ENCODE measurements around the gene SUCLG2.

Gene SUCLG2

GRCh38 chr3:67524046-67524445 is 130.4 kb downstream of the SUCLG2 start:
- TF ChIP-seq, protein P1, sequence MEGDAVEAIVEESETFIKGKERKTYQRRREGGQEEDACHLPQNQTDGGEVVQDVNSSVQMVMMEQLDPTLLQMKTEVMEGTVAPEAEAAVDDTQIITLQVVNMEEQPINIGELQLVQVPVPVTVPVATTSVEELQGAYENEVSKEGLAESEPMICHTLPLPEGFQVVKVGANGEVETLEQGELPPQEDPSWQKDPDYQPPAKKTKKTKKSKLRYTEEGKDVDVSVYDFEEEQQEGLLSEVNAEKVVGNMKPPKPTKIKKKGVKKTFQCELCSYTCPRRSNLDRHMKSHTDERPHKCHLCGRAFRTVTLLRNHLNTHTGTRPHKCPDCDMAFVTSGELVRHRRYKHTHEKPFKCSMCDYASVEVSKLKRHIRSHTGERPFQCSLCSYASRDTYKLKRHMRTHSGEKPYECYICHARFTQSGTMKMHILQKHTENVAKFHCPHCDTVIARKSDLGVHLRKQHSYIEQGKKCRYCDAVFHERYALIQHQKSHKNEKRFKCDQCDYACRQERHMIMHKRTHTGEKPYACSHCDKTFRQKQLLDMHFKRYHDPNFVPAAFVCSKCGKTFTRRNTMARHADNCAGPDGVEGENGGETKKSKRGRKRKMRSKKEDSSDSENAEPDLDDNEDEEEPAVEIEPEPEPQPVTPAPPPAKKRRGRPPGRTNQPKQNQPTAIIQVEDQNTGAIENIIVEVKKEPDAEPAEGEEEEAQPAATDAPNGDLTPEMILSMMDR (conservative IDR thresholded peaks at IDR 0.05; ENCODE audit: low read depth): no peak
- H3K27ac ChIP-seq: no peak overlapping the region
- ChIA-PET CTCF (no interaction called here), POLR2A (ENCODE audit: low non-redundant PET) (no interaction called here)
- DNase-seq (ENCODE audit: low spot score): no peak

DNA sequence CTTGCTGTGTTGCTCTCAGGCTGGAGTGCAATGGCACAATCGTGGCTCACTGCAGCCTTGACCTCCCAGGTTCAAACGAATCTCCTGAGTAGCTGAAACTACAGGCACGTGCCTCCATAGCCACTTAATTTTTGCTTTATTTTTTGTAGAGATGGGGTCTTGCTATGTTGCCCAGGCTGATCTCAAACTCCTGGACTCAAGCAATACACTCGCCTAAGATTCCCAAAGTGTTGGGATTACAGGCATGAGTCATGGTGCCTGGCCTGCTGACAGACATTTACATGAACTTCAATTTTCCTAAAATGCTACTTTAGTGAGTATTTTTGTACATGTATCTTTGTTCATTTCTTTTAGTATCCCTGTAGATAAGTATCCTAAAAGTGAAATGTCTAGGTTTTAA is 132.3 kb downstream of the SUCLG2 start:
- CTCF ChIA-PET: no interaction called here
- POLR2A ChIA-PET (ENCODE audit: low non-redundant PET): no interaction called here
- H3K27ac ChIP-seq: no peak overlapping the region
- TF ChIP-seq, protein P1 (conservative IDR thresholded peaks at IDR 0.05; ENCODE audit: low read depth): no peak
- no peak for DNase-seq (ENCODE audit: low spot score)

GRCh38 chr3:67521053-67521646 is 133.3 kb downstream of the SUCLG2 start:
- no peak for DNase-seq (ENCODE audit: low spot score)
- H3K27ac ChIP-seq: no peak overlapping the region
- POLR2A ChIA-PET (ENCODE audit: low non-redundant PET): no interaction called here
- TF ChIP-seq, protein P1 (conservative IDR thresholded peaks at IDR 0.05; ENCODE audit: low read depth): no peak
- CTCF ChIA-PET: no interaction called here

DNA sequence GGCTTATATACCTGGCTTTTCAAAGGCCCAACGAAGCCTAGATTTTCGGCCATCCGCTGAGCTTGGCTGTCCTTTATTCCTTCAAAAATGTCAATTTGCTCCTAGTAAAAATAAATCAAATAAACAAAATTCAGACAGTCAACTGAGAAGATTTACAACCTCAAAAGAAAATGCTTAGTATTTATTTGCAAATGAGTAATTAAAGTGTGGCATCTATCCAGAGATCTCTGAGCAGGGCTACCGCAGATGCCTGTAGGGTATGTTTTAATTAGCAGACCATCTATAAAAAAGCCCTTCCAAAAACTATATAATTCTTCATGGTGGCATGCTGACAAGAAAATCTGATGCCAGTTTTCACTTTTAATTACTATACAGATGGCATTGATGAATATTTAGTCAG is 136.2 kb downstream of the SUCLG2 start:
- DNase-seq (ENCODE audit: low spot score): no peak
- H3K27ac ChIP-seq: no peak overlapping the region
- TF ChIP-seq, protein P1 (conservative IDR thresholded peaks at IDR 0.05; ENCODE audit: low read depth): no peak
- CTCF ChIA-PET: no interaction called here
- POLR2A ChIA-PET (ENCODE audit: low non-redundant PET): no interaction called here

DNA sequence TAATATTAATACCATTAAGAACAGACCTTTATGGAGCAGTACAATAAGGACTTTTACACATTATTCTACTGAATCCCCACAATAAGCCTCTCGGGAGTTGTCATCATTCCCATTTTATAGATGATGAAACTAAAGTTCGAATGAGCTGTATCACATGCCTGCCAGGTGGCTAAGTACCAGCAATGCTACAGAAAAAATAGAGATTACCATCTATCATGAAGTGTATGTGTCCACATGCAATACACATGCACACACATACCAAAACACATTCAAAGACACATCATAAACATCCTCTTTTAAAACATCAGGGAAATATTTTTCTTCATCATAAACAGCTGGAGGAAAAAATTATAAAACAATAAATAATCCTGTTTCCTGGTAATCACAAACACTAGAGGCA is 136.6 kb downstream of the SUCLG2 start:
- TF ChIP-seq, protein P1 (conservative IDR thresholded peaks at IDR 0.05; ENCODE audit: low read depth): no peak
- POLR2A ChIA-PET (ENCODE audit: low non-redundant PET): no interaction called here
- no peak overlapping the region for H3K27ac ChIP-seq
- no peak for DNase-seq (ENCODE audit: low spot score)
- CTCF ChIA-PET: no interaction called here

DNA sequence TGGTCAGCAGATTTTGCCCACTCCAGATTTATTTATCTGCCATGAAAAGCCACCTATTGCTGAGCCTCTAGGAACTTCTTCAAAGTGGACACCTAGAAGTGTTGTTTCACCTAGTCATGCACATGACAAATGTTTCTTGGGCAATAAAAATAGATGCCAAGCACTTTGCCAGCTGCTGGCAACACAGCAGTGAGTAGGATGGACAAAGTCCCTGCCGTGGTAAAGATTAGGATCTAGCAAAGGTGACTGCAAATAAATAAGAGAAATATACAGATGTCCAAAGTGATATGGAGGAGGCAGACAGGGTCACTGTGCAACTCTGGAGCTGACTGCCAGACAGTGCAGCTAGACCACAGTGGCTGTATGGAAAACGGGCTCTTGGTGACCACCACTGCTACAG is 137.9 kb downstream of the SUCLG2 start:
- TF ChIP-seq, protein P1 (conservative IDR thresholded peaks at IDR 0.05; ENCODE audit: low read depth): no peak
- DNase-seq (ENCODE audit: low spot score): no peak
- ChIA-PET POLR2A (ENCODE audit: low non-redundant PET) (no interaction called here), CTCF (no interaction called here)
- no peak overlapping the region for H3K27ac ChIP-seq

- POLR2A ChIA-PET (ENCODE audit: low non-redundant PET): no interaction called here
These were observed 138.6 kb downstream of the SUCLG2 start for GRCh38 chr3:67515778-67516177.

More at GRCh38 chr3:67515778-67516177, 138.6 kb downstream of the SUCLG2 start:
- H3K27ac ChIP-seq: no peak overlapping the region
- TF ChIP-seq, protein P1 (conservative IDR thresholded peaks at IDR 0.05; ENCODE audit: low read depth): no peak
- CTCF ChIA-PET: no interaction called here
- no peak for DNase-seq (ENCODE audit: low spot score)
